Measurements from ENCODE around the gene KHDRBS1. TPM values are rescaled to one million over a fixed set of nuclear protein-coding genes. Genes with fewer than 3 reads are reported as not detected.

KHDRBS1 gene
- total RNA-seq, 2 experiments from 2014 or later, result 91.6 to 94.2 TPM

DNA sequence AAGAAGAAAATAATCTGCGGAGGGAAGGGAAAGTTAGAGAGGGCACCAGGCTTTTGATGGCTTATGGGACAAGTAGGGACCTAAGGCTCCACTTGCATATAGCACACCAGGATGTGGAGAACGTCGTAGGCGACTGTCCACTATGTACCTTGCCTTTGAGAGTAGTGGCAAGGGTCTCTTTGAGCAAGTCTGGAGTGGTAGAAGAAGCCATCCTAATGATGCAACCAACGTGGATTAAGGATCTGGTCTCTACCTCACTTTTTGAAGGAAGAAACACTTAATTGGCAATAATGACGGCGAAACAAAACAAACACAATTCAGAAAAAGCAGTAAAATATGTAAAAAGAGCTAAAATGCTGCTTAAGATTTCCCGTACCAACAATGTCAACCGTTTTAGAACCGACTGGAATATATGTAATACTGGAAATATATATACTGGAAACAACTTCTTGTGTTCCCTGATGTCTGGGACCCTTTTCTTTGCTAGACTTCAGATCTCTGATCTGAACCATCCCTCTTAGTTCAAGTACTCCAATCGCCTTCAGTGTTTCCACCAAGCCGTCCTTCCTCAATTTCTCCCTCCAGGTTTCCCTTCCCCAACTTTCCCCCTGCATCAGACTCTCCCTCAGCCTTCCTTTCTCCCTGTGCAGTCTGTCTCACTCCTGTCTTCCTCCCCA, 821 bp upstream of the KHDRBS1 start:
- H3K27ac Mint-ChIP-seq, result peak overlapping the region; percentile 90
- peaks cover 32% of the 10 kb centered on the region for H3K36me3 Mint-ChIP-seq (ENCODE audit: low read depth)
- Histone ChIP-seq H3K36me3 (ENCODE audit: insufficient read depth, low read length) (peaks cover 2% of the 10 kb centered on the region), H3K9me3 (ENCODE audit: control insufficient read depth in 1 of 2, insufficient read depth in 1 of 2, low read length in 2 of 2) (no peaks in the 10 kb centered on the region), H3K27ac (ENCODE audit: low read depth in 1 of 2, low read length in 2 of 2) (peak overlapping the region; percentile 71 to 98), H3K4me3 (ENCODE audit: low read length) (peak overlapping the region; percentile 73), H3K27me3 (ENCODE audit: control insufficient read depth in 1 of 2, insufficient read depth in 2 of 2, low read length in 2 of 2) (no peaks in the 10 kb centered on the region), H3K4me1 (ENCODE audit: insufficient read depth, low read length) (peaks cover 31% of the 10 kb centered on the region)
- peaks cover 33% of the 10 kb centered on the region for H3K4me1 Mint-ChIP-seq (ENCODE audit: low read depth)
- TF ChIP-seq, protein P1, sequence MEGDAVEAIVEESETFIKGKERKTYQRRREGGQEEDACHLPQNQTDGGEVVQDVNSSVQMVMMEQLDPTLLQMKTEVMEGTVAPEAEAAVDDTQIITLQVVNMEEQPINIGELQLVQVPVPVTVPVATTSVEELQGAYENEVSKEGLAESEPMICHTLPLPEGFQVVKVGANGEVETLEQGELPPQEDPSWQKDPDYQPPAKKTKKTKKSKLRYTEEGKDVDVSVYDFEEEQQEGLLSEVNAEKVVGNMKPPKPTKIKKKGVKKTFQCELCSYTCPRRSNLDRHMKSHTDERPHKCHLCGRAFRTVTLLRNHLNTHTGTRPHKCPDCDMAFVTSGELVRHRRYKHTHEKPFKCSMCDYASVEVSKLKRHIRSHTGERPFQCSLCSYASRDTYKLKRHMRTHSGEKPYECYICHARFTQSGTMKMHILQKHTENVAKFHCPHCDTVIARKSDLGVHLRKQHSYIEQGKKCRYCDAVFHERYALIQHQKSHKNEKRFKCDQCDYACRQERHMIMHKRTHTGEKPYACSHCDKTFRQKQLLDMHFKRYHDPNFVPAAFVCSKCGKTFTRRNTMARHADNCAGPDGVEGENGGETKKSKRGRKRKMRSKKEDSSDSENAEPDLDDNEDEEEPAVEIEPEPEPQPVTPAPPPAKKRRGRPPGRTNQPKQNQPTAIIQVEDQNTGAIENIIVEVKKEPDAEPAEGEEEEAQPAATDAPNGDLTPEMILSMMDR (IDR thresholded peaks at IDR 0.05), result no peak
- DNase-seq (peak in 1 of 14 experiments; percentile 29), ATAC-seq (ENCODE audit: poor library complexity) (no peak)
- H3K27me3 Mint-ChIP-seq, result no peaks in the 10 kb centered on the region
- ChIA-PET POLR2A (interaction anchor here (0.6 to 4.2 kb wide), 29 partner anchors 9 to 716 kb away, joined by 3 to 48 read pairs (median 4); partner anchors contain the start of genes BSDC1, HDAC1, KPNA6 and MARCKSL1), CTCF (interaction anchor here (1.1 kb wide), 1 partner anchor 60 kb away, joined by 3 read pairs; the partner anchor contains the start of gene TMEM39B)
- no peaks in the 10 kb centered on the region for H3K9me3 Mint-ChIP-seq
- H3K4me3 Mint-ChIP-seq, result peak overlapping the region; percentile 97
- intact Hi-C loops (cut with DNase I, micrococcal nuclease), result loop anchor here (1.0 to 10.0 kb wide), 7 partner anchors 71 to 1172 kb away; partner anchors contain the start of genes BSDC1 (in 1 of the 2), PTP4A2 (in 1 of the 2), PUM1 (in 1 of the 2) and TRIM62 (in 1 of the 2)

DNA sequence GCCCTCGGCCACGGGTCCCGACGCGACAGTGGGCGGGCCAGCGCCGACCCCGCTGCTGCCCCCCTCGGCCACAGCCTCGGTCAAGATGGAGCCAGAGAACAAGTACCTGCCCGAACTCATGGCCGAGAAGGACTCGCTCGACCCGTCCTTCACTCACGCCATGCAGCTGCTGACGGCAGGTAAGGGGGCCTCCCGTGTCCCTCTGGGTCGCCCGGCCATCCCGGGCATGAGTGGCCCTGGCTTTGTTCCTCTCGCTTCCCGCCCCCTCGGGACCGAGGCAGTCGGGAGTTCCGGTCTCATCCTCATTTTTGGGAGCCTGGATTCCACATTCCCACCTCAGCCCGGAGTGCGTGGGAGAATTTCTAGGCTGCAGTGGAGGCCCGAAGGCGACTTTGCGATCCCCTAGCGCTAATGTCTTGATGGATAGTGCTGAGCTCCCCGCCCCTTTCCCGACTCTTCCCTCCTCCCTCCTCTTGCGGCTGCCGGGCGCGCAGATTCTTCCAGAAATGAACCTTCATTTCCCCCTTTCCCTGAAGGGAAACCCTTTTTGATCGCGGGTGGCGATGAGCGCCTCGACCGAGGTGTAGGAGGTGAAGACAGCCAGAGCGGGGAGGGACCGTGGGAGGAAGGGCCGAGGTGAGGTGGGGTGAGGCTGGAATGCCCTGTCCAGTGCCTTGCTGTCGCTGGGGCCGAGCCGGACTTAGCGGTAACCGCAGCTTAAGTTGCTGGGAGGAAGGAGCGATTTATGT, 705 bp downstream of the KHDRBS1 start:
- Mint-ChIP-seq H3K4me1 (ENCODE audit: low read depth) (peaks cover 36% of the 10 kb centered on the region), H3K27me3 (no peaks in the 10 kb centered on the region), H3K9me3 (no peaks in the 10 kb centered on the region), H3K4me3 (peak overlapping the region; percentile 91), H3K27ac (peak overlapping the region; percentile 90), H3K36me3 (ENCODE audit: low read depth) (peaks cover 32% of the 10 kb centered on the region)
- Histone ChIP-seq H3K9me3 (ENCODE audit: control insufficient read depth in 1 of 2, insufficient read depth in 1 of 2, low read length in 2 of 2) (no peaks in the 10 kb centered on the region), H3K4me1 (ENCODE audit: insufficient read depth, low read length) (peaks cover 44% of the 10 kb centered on the region), H3K27me3 (ENCODE audit: control insufficient read depth in 1 of 2, insufficient read depth in 2 of 2, low read length in 2 of 2) (no peaks in the 10 kb centered on the region), H3K36me3 (ENCODE audit: insufficient read depth, low read length) (peaks cover 2% of the 10 kb centered on the region), H3K27ac (ENCODE audit: low read depth in 1 of 2, low read length in 2 of 2) (peak overlapping the region; percentile 71 to 98), H3K4me3 (ENCODE audit: low read length) (peak overlapping the region; percentile 73)
- ChIA-PET POLR2A (interaction anchor here (0.9 to 4.2 kb wide), 12 partner anchors 9 to 637 kb away, joined by 3 to 48 read pairs (median 7); partner anchors contain the start of genes KPNA6, PEF1, PTP4A2 and RBBP4), CTCF (no interaction called here)
- DNase-seq (peak in 13 of 14 experiments; percentile 1 to 52 (median 17)), ATAC-seq (ENCODE audit: poor library complexity) (no peak)
- TF ChIP-seq, protein P1 (IDR thresholded peaks at IDR 0.05), result no peak
- intact Hi-C loops (cut with DNase I, micrococcal nuclease), result loop anchor here (1.0 to 10.0 kb wide), 7 partner anchors 58 to 1170 kb away; partner anchors contain the start of genes BSDC1 (in 1 of the 2), PTP4A2 (in 1 of the 2), PUM1 (in 1 of the 2) and TMEM39B (in 1 of the 2)

DNA sequence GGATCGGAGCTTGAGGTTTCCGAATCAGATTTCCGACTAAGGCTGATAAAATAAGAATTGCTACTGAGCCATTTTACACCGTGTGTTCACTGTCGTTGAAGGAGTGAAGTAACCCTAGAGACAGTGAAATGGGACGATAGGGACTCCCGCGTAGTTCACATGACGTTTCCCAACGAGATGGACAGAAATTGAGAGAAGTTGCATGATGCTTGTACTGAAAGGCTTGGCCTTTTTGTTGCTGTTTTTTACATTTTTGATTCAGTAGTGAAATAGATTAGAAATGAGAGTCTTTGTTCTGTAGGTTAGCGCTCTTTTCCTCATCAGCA, 1.2 kb downstream of the KHDRBS1 start:
- H3K27ac Mint-ChIP-seq, result peak overlapping the region; percentile 90

More for the DNA sequence above, 1.2 kb downstream of the KHDRBS1 start:
- Histone ChIP-seq H3K27me3 (ENCODE audit: control insufficient read depth in 1 of 2, insufficient read depth in 2 of 2, low read length in 2 of 2) (no peaks in the 10 kb centered on the region), H3K4me1 (ENCODE audit: insufficient read depth, low read length) (peaks cover 49% of the 10 kb centered on the region), H3K4me3 (ENCODE audit: low read length) (peak overlapping the region; percentile 73), H3K27ac (ENCODE audit: low read depth in 1 of 2, low read length in 2 of 2) (peak overlapping the region; percentile 71 to 98), H3K36me3 (ENCODE audit: insufficient read depth, low read length) (peaks cover 2% of the 10 kb centered on the region), H3K9me3 (ENCODE audit: control insufficient read depth in 1 of 2, insufficient read depth in 1 of 2, low read length in 2 of 2) (no peaks in the 10 kb centered on the region)
- H3K4me3 Mint-ChIP-seq, result peak overlapping the region; percentile 91
- DNase-seq (peak in 3 of 14 experiments; percentile 8 to 48 (median 41)), ATAC-seq (ENCODE audit: poor library complexity) (no peak)
- peaks cover 32% of the 10 kb centered on the region for H3K36me3 Mint-ChIP-seq (ENCODE audit: low read depth)
- ChIA-PET CTCF (interaction anchor here (1.0 kb wide), 1 partner anchor 77 kb away, joined by 3 read pairs; the partner anchor contains the start of gene PTP4A2), POLR2A (interaction anchor here (0.9 to 4.2 kb wide), 11 partner anchors 9 to 370 kb away, joined by 3 to 48 read pairs (median 6); partner anchors contain the start of genes KPNA6, PEF1, PTP4A2 and TMEM39B)
- H3K27me3 Mint-ChIP-seq, result no peaks in the 10 kb centered on the region
- TF ChIP-seq, protein P1 (IDR thresholded peaks at IDR 0.05), result no peak
- intact Hi-C loops (cut with DNase I, micrococcal nuclease), result loop anchor here (1.0 to 10.0 kb wide), 8 partner anchors 57 to 1170 kb away; partner anchors contain the start of genes BSDC1 (in 1 of the 2), KPNA6 (in 1 of the 2), PTP4A2 (in 1 of the 2) and PUM1 (in 1 of the 2)
- H3K9me3 Mint-ChIP-seq, result no peaks in the 10 kb centered on the region
- peaks cover 37% of the 10 kb centered on the region for H3K4me1 Mint-ChIP-seq (ENCODE audit: low read depth)

All from CD4-positive, alpha-beta T cell (primary cell).